GM21528 (cell line): ENCODE measurements around the gene CD37.

Experiments
- ATAC-seq: cut with Tn5 transposase; IDR thresholded peaks from one replicate; pipeline ENCODE4 v1.9.1; 2021; ENCODE audit warnings: mild to moderate bottlenecking, moderate library complexity; ENCODE audit not compliant: unreplicated experiment, low FRiP score

The CD37 gene

DNA sequence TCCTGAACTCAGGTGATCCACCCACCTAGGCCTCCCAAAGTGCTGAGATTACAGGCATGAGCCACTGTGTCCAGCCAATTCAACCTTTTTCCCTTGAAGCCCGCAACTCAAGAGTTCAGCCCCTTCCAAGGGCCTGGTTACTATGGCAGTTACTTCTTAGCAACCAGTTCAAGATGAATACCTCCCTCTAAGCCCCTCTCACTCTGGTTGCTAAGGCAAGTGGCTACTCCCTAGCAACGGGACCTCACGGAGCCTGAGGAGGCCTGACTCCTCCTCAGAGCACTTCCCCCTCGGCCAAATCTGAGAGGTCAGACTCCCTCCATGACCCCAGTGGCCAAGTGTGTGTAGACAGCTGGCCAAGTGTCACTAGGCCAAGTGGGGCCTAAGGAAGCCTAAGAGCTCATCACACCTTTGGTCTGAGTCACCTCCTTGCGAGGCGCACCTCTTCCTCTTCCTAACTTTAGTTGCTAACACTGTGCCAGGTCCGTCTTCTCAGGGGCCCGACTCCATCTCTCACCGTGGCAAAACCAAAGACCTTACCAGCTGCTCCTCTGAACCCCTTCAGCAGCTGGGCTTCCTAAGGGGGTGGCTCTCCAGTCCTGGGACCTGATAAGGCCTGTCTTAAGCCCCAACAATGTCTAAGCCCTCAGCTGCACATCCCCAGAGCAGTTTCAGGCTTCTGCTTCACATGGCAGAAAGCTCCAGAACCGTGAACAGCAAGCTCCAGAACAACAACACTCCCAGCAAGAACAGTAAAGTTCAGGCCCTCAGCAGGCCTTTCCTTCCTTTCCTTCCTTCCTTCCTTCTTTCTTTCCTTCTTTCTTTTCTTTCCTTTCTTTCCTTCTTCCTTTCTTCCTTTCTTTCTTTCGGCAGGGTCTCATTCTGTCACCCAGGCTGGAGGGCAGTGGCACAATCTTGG lies 9.6 kb downstream of the CD37 start:
- no peak for ATAC-seq

DNA sequence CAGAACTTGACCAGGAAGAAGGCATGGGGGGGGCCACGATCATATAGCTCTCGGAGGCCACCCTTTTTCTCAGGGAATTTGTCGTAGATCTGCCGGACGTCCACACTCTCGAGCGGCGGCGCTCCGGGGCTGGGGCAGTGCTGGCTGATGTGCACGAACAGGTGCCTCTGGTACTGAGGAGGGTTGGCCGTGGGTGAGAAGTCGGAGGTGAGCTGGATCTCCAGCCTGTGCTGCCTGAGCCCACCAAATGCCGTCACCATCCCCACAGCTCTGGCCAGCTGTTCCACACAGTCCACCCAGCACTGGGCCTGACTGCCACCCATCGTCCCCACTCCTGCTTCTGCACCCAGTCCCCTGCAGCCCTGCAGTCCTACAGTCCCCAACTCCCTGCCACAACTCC lies 12.0 kb downstream of the CD37 start:
- ATAC-seq: no peak

DNA sequence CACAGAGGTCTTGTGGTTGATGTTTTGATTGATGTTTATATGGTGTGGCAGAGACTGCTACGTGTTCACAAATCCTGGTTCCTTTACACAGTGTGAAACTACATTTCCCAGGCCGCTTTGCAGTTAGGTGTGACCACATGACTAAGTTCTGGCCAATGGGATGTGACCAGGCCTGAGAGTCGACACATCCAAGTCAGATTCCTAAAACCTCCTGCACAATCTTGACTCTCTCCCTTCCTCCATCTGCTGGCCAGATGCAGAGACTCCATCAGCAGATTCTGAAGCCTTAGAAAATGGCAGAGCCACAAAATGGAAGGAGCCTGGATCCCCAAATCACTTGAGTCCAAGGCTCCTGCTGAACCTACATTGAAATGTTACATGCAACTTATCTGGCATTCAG lies 12.6 kb downstream of the CD37 start:
- no peak for ATAC-seq

DNA sequence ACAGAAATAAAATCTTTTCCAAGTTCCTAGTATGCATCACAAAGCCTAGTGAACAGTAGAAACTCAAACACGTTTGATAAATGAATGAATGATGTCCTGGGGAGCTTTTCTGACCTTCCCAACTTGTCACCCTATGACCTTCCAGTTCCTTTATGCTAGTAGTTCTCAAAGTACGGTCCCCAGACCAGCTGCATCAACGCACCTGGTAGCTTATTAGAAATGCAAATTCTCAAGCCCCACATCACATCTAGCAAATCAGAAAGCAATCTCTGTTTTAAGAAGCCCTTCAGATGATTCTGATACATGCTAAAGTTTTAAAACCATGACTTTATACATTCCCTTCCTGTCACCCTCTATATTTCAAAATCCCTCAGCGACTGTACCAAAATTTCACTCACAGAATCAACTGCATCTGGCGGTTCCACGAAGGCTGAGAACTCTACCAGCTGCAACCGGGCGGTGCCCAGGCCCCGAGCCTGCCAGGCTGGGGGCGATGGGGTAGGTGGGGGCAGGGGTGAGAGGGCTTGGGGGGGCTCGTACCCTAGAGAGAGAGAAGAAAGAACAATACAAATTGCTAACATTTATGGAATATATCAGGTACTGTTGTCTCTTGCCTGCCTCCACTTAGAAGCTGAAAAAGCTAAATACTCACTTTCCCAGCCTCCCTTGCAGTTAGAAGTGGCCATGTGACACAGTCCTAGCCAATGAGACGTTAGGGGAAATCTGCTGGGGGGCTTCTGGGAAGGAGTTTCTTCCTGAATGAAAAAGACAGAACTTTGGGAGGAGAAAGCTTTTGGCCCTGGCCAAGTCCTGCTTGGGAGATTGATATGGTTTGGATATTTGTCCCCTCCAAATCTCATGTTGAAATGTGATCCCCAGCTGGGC lies 13.3 kb downstream of the CD37 start:
- no peak for ATAC-seq

DNA sequence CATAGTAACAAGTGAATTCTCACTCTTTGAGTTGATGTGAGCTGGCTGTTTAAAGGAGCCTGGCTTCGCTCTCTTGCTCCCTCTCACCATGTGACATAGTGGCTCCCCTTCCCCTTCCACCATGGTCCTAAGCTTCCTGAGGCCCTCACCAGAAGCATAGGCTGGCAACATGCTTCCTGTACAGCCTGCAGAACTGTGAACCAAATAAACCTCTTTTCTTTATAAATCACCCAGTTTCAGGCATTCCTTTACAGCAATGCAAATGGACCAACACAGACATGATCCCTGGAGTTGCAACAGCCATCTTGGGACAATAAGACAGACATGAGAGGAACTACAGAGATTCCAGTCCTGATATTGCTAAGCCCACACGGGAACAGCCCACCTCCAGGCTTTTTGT lies 14.4 kb downstream of the CD37 start:
- no peak for ATAC-seq

DNA sequence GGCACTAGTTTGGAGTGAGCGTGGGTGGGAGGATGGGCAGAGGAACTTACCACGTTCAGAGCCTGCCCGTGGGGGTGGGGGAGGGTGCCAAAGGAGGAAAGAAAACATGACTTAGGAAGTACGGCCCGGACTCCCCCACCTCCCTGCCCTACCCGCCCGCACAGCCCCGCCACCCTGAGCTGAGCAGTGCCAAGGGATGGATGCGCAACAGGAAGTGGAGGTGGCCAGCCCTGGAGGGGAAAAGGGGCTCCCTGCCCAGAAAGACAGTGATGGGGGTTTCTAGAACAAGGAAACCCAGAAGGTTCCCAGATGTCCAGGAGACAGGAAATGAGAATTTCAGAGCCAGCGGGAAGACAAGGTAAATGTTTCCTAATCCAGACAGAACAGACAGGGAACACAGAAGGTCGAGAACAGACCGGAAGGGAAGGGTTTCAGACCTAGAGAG lies 20.7 kb downstream of the CD37 start:
- ATAC-seq: no peak

DNA sequence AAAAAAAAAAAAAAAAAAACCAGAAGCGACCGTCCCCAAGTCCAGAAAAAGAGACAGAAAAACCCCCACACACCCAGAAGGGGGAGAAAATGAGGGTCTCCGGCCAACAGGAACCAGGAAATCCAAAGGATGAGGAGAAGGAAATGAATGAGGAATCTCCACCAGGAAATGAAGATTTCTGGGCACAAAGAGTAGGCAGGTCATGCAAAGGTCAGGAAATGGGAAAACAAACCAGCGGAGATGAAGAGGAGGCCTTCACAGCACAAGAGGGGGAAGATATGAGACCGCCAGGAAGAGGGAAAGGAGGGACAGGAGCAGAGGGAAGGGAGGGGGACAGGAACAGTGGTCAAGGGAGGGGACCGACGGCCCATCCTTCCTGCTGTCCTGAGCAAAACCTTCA lies 21.2 kb downstream of the CD37 start:
- ATAC-seq: no peak

DNA sequence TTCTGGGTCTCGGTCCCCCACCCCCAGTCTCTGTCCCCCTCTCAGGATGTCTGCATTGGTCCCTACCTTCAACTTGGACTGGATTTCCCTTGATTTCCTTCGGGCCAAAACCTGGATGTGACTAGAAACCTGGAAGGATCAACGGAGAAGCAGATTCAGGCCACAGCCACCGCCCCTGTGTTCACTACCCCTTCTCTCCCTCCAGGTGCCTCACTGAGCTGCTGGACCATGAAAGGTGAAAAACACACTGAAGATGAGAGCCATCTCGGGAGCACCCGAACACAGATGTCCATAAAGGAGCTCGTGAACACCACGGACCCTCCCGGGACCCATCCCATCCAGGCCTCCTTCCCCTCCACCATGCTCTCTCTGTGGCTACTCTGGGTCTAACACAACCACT lies 22.0 kb downstream of the CD37 start:
- ATAC-seq: no peak

DNA sequence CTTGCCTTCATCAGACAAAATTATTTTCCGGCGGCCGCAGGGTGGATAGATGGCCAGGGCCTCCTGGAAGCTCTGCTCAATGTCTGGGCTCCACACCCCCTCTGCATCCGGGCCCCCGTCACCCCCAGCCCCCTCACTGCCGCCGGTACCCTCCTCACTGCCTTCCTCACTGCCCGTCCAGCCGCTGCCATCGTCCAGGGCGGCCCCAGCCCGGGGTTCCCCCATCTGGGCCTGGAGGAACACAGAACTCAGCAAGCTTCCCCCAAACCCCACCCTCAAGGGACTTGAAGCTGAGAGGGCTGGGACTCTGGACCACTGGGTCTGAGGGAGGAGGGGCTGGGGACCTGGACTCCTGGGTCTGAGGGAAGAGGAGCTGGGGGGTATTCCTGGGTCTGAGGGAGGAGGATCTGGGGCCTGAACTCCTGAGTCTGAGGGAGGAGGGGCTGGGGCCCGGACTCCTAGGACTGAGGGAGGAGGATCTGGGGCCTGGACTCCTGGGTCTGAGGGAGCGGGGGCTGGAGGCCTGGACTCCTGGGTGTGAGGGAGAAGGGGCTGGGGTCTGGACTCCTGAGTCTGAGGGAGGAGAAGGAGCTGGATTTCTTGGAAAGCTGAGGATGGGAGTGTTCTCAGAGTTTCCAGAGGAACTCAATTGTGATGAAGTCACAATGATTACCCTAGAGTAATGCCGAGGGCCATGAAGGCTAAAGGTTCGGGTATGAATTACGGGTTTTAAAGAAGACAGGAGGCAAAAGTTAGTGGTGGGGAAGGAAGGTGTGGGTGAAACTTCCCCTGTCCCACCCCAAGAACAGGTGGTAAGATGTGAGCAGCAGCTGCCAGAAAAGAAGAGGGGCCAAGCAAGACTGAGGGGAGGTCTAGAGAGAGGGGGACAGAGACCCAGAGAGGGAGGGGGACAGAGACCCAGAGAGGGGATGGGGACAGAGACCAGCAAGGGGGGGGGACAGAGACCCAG lies 24.9 kb downstream of the CD37 start:
- ATAC-seq: no peak

DNA sequence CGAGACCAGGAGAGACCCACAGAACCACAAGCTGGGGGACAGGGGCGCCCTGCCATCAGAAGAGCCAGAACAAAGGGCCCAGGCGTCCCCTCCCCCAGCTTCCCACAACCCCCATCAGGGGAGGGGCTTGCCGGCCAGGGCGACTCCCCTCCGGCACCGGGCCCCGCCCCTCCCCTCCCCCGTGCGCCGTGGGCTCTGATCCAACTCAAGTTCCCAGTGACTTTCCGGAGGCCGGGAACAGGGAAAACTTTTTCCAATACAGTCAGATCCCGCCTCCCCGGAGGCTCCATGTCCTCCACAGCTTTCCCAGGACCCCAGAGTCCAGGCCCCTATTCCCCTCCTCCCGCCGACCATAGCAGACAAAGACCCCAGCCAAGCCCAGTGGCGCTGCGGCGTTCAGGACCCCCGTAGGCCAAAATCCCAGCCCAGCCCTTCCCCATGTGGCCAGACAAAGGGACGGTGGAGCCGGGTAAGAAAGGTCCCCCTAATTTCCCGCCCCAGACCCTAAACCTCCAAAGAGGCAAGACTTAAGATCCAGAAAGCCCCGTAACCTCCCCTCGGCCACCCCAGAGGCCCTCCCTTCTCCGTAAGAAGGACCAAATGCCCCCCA lies 26.3 kb downstream of the CD37 start:
- ATAC-seq: no peak

DNA sequence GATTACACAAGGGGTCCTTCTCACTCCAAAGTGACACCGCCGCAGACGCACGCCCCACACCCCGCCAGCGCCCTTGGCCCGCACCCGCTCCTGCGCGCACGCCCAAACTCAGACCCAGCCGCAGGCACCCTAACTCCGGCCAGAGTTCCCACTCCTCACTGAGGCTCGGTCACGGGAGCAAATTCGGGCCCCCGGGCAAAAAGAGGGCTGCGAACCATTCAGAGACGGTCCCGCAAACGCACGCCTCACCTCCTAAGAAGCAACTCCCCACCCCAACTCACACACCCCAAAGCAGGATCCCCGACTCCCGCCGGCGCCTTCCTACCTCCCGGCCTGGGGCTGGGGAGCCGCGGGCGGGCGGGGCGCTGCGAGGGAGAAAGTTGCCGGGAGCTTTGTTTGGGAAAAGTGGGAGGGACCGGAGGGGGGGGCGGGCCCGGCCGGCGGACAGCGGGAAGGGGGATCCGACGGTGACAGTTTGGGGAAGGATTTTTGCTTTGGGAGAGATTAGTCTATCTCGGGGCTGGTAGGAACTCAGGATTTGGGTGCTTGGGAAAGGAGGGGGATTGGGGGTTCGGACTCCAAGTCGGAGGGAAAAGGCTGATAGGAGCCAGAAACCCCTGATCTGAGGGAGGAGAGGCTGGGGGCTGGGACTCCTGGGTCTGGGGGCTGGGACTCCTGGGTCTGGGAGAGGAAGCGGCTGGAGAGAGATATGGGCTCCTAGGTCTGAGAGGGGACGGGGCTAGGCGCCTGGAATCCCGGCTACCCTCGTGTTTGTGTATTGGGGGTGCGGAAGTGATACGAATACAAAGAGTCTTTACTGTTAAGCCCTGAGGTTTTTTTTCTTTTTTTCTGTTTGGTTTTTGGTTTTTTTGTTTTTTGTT lies 27.1 kb downstream of the CD37 start, which contains the start of gene TEAD2:
TEAD2 (minus strand) TSS at position 369 of the 881 bp plus-strand sequence. CDS start 2,341 bp downstream, outside the sequence.
- no peak for ATAC-seq

DNA sequence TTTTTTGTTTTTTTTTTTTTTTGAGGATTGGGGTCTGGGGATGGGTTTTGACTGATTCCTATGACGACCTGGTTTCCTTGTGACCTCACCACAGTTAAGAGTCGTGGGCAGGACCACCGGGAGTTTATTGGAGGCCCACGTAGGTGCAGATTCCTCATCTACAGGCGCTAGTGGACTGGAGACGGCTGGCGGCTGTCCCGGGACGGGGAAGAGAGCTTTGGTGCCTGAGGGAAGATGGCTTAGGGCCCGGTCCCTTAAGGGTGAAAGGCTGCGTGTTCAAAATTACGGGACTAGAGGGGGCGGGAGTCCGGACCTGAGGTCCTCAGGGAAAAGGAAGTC lies 27.7 kb downstream of the CD37 start:
- no peak for ATAC-seq

DNA sequence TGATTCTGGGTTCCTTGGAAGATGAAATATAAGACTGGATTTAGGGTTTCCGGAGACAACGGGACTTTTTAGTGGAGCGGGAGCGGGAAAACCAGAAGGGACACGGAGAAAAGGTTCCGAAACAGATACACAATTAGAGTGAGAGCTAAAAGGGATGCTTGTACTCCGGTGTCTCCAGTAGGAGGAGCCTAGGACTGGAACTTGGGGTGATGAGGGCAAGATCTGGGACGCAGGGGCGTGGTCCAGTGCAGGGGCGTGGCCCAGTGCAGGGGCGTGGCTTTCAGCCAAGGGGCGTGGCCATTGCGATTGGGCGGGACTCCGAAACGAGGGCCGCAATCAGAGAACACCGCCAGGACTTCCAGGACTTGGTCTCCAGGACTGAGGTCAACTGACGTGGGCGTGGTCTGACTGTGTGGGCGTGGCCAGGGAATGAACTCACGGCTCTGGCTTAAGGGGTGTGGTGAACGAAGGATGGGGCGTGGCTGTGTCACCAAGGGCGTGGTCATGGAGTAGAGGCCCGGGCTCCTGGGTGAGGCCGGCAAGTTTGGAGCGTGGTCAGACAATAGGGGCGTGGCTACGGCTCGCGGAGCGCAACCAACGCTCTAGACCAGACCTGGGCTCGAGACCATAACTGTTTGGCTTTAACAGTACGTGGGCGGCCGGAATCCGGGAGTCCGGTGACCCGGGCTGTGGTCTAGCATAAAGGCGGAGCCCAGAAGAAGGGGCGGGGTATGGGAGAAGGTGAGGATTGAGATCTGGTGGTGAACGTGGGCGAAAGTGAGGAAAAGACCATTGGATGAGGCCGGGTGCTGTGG lies 28.3 kb downstream of the CD37 start, which contains the start of gene DKKL1:
DKKL1 (plus strand) TSS at position 610 of the 815 bp plus-strand sequence; CDS start at position 732, 122 bp downstream.
- peak; percentile 61 for ATAC-seq

DNA sequence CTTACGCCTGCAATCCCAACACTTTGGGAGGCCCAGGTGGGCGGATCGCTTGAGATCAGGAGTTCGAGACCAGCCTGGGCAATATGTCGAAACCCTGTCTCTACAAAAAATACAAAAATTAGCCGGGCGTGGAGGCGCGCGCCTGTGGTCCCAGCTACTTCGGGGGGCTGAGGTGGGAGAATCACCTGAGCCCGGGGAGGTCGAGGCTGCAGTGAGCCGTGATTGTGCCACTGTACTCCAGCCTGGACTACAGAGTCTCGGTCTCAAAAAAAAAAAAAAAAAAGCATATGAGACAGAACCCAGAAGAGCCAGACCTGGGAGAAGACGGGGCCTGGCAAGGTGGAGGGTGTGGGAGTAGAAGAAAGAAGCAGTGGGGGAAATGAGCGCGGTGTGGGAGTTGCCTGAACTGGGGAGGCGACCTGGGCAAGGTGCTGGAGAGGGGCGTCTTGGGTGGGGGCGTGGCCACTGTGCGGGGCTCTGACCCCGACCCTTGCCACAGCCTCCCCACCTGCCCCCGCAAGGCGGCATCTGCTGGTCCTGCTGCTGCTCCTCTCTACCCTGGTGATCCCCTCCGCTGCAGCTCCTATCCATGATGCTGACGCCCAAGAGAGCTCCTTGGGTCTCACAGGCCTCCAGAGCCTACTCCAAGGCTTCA lies 29.0 kb downstream of the CD37 start:
- no peak for ATAC-seq

DNA sequence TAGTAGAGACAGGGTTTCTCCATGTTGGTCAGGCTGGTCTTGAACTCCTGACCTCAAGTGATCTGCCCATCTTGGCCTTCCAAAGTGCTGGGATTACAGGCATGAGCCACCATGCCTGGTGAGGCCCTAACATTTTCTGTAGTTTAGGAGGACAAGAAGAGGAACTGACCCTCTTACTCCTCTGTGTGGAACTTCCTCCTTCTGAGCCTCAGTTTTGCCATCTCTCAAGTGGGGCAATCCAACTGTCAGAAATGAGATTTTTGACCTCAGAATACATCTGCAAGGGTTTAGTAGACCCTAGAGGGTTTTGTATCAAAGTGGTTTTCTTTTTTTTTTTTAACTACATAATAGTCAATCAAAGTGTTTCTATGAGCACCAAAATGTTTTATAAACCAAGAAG lies 30.9 kb downstream of the CD37 start:
- ATAC-seq: no peak

DNA sequence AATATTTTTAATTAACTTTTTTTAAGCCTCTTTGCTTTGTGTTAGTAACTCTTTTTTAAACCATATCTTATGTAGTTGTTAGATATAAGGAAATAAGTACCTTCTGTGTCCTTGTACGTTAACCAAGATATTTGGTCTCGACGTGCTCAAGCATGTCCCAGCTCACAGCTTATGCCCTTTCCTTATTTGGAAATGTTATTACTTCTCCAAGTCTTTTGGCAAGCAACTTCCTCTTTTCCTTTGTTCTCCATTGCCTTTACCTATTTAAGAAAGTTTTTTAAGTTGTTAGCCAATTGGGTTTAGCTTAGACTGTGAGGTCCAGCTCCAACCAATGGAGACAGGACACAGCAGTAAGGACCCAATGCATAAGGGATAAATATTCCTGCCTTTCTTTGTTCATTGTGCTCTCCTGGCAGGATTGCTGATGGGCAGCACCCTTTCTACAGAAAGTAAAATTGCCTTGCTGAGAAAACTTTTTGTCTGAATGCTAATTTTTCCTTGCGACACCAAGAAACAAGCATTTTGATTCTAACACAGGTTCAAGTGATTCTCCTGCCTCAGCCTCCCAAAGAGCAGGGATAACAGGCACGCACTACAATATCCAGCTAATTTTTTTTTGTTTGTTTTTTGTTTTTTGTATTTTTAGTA lies 33.6 kb downstream of the CD37 start:
- ATAC-seq: no peak

DNA sequence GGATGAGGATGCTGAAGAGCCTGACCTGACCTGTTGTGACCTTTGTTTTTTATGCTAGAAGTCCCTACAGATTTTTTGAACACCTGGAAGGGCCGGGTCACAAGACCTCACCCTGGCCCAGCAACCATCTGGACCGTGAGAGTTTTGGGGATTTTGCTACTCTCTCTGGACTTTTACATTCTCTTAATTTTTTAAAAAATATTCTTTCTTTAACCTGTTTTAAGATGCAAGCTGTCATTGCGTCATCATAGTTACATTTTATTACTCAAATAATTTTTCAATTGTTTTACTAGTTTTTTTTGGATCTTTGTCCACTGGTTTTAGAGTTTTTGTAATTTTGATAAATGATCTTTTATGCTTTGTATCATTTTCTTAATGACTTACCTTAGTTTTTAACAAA lies 36.0 kb downstream of the CD37 start:
- ATAC-seq: no peak
